A673 (cell line): ENCODE results near the gene PRSS3.

ENCODE experiments used
- EZH2 ChIP-seq: fragments of 200-600 bp; sonication (generic); IDR thresholded peaks from 2 replicates; pipeline ENCODE4 v1.6.1; 2017; ENCODE audit warnings: borderline replicate concordance, low read depth, mild to moderate bottlenecking, mixed read lengths, antibody characterized with exemption, low read length; ENCODE audit not compliant: poor library complexity, severe bottlenecking
- TF ChIP-seq, protein P1 (sequence below): fragments of 300-800, 200-600 bp; sonication (generic); conservative IDR thresholded peaks from 2 replicates; pipeline ENCODE4 v1.5.1; 2017; ENCODE audit warnings: low read depth, mild to moderate bottlenecking, antibody characterized with exemption, low read length, moderate library complexity, mixed read lengths

DNA sequence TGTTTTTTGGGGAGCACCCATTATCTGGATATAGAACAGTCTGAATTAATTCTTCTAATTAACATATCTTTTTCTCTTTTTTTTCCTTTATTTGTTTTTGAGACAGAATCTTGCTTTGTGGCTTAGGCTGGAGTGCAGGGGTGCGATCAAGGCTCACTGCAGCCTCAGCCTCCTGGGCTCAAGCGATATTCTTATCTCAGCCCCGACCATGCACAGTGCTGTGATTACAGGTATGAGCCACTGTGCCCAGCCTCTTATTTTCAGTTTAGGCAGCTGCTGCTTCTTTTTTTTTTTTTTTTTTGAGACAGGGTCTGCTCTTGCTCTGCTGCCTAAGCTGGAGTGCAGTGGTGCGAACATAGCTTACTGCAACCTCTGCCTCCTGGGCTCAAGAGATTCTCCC is 41.8 kb downstream of the PRSS3 start:
- TF ChIP-seq, protein P1, sequence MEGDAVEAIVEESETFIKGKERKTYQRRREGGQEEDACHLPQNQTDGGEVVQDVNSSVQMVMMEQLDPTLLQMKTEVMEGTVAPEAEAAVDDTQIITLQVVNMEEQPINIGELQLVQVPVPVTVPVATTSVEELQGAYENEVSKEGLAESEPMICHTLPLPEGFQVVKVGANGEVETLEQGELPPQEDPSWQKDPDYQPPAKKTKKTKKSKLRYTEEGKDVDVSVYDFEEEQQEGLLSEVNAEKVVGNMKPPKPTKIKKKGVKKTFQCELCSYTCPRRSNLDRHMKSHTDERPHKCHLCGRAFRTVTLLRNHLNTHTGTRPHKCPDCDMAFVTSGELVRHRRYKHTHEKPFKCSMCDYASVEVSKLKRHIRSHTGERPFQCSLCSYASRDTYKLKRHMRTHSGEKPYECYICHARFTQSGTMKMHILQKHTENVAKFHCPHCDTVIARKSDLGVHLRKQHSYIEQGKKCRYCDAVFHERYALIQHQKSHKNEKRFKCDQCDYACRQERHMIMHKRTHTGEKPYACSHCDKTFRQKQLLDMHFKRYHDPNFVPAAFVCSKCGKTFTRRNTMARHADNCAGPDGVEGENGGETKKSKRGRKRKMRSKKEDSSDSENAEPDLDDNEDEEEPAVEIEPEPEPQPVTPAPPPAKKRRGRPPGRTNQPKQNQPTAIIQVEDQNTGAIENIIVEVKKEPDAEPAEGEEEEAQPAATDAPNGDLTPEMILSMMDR, result no peak
- TF ChIP-seq EZH2, result no peak
